Spleen (tissue), 7 donors: ENCODE results near the gene ULBP3.
"Not testable (repeated sequence)": the region's sequence is repeated elsewhere in the genome, so short reads cannot be mapped to it uniquely, and the experiment has no call there.

Experiments
- POLR2A ChIP-seq, 3 donors: fragments of 450-650 bp; IDR thresholded peaks; one replicate each; pipeline ENCODE4 v1.5.1; 2017; ENCODE audit warnings: antibody characterized with exemption in 3 of 3, mild to moderate bottlenecking in 1 of 3
- POLR2AphosphoS5 ChIP-seq, 3 donors: sonication (generic); formaldehyde crosslinking; IDR thresholded peaks; one replicate each; pipeline ENCODE4 v1.5.1; 2017; ENCODE audit warnings: antibody characterized with exemption in 3 of 3
- TF ChIP-seq, protein P1 (sequence below), 11 experiments: fragments of 200-600 bp in 7 of 11; fragments of 450-650 bp in 4 of 11; sonication (generic) in 4 of 11; IDR thresholded peaks in 8 of 11; conservative IDR thresholded peaks in 3 of 11; 1 replicate in 7 of 11; 2 replicates in 4 of 11; pipeline versions ENCODE4 v1.4.0 to v1.8.0; 2016 to 2021; ENCODE audit warnings: antibody characterized with exemption in 11 of 11, inconsistent platforms in 4 of 11, mild to moderate bottlenecking in 1 of 11
- donor health status: DM: no; HTN: no; CAD: no; lungs with moderate emphysema.
- donor health status: DM: no; HTN: no; CAD: no.
- donor health status: DM: no; HTN: no; CAD: no.

DNA sequence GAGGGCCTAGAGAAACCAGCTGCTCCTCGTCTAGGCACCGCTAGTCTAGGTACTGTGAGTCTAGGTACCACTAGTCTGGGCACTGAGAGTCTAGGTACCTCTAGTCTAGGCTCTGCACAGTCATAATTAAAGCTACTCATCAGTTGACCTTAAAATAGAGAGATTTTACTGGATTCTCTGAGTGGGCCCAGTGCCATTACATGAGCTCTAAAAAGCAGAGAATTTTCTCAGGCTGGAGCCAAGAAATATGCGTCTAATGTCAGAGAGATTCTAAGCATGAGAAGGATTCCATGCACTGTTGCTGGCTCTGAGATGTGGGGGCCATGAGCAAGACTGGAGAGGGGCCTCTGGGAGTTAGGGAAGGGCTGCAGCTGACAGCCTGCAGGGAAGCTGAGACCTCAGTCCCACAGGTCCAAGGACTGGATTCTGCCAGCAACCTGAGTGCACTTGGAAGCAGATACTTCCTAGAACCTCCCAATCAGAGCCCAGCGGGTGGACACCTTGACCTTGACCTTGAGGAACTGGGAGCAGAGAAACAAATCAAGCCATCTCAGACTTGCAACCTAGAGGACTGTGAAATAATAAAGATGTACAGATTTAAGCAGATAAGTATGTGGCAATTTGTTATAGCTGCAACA, 5.6 kb upstream of the ULBP3 start:
- TF ChIP-seq, protein P1, sequence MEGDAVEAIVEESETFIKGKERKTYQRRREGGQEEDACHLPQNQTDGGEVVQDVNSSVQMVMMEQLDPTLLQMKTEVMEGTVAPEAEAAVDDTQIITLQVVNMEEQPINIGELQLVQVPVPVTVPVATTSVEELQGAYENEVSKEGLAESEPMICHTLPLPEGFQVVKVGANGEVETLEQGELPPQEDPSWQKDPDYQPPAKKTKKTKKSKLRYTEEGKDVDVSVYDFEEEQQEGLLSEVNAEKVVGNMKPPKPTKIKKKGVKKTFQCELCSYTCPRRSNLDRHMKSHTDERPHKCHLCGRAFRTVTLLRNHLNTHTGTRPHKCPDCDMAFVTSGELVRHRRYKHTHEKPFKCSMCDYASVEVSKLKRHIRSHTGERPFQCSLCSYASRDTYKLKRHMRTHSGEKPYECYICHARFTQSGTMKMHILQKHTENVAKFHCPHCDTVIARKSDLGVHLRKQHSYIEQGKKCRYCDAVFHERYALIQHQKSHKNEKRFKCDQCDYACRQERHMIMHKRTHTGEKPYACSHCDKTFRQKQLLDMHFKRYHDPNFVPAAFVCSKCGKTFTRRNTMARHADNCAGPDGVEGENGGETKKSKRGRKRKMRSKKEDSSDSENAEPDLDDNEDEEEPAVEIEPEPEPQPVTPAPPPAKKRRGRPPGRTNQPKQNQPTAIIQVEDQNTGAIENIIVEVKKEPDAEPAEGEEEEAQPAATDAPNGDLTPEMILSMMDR (IDR thresholded peaks at IDR 0.05 in 8 of 11, conservative IDR thresholded peaks at IDR 0.05 in 3 of 11) = not testable (repeated sequence)
- not testable (repeated sequence) for TF ChIP-seq POLR2A, POLR2AphosphoS5 (IDR thresholded peaks at IDR 0.05)
